NCI-H1436 treated with DMSO at 0.1 percent for 48 hours (cell line): ENCODE measurements around the gene SLC41A1.
"Not testable (repeated sequence)": the region's sequence is repeated elsewhere in the genome, so short reads cannot be mapped to it uniquely, and the experiment has no call there.

ENCODE experiments used
- DNase-seq: peaks from one replicate; lab custom pipeline; 2025; lab: John Stamatoyannopoulos, UW

Gene SLC41A1

DNA sequence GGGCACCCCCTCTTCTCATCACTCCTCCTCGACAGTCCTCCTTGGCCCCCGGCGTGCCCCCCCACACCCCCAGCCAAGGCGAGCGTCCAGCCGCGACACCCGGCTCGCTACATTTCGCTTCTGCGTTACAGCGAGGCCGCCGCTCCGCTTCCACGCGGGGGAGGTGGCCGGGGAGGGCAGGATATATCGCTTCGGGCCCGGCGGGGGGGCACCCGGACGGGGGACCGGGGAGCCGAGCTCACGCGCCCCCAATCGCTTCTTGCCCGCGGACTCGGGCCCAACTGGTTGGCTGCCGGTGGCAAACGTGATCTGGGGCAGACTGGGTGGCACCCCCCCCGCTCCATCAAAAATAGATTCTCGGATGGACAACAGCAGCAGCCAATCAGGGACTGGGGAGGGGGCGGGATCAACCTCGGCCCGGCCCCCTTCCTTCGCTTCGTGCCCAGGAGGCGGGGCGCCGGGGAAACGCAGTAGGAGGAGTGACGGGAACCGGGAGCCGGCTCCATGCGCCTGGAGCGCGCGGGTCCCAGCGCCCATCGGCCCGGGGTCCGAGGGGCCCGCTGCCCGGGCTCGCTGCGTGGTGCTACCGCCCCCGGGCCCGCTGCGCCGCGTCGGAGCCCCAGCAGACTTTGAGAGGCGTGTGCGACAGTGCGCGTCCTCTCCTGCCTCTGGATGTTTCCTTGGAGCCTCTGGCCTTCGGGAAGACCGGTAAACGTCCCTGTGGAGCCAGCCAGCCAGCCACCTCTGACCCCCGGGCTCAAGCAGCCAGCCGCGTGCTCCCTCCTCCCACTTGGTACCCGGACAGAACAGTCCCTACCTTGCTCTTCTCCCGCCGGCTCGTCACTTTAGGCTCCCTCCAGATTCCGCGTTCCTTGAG, at the start of gene SLC41A1:
Gene SLC41A1 (minus strand): TSS at position 321 of the 877 bp plus-strand sequence. CDS start 2,757 bp downstream, outside the sequence.
- DNase-seq = peak; percentile 85

DNA sequence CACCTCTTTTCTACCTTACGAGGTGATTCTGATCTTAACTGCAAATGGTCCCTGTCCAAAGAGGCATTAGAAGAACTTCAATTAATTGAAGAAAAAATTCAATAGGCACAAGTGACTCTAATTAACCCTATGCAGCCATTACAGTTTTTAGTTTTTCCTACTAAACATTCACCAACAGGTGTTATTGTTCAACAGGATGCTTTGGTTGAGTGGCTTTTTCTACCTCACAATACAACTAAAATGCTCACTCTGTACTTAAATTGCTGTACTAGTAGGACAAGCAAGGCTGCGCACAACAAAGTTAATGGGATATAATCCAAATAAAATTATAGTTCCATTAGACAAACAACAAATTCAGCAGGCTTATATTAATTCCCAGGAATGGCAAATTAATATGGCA, 48.5 kb upstream of the SLC41A1 start:
- no peak for DNase-seq

DNA sequence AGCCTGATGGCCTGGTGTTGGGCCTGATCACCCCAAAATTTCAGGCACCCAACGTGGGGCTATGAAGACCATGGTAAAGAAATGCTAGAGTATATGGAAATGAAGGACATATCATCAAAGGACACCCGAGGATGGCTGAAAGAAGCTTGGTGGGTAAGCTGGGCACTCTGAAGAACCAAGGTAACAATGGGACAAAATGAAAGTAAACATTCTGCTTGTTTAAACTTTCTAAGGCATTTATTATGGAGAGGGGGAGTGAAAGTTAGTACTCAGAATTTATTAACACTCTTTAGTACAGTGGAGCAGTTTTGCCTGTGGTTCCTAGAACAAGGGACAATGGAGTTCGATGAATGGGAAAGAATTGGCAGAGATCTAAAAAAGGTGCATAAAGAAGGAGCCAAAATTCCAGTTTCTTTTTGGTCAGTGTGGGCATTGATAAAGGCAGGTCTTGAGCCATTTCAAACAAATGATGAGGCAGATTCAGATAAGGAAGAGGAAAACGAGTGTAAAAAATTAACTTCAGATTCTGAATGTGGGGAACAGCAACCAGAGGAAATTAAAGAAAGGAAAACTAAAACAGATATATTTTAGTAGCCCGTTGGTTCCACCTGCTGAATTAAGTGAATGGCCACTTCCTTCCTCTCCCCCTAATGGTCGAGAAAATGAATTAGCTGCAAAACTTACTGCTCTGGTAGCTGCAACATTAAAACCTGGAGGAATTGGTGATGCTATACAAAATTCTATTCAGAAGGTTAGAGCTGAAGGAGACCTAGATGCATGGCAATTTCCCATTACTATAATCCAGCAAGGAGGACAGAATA, 45.4 kb upstream of the SLC41A1 start:
- no peak for DNase-seq

DNA sequence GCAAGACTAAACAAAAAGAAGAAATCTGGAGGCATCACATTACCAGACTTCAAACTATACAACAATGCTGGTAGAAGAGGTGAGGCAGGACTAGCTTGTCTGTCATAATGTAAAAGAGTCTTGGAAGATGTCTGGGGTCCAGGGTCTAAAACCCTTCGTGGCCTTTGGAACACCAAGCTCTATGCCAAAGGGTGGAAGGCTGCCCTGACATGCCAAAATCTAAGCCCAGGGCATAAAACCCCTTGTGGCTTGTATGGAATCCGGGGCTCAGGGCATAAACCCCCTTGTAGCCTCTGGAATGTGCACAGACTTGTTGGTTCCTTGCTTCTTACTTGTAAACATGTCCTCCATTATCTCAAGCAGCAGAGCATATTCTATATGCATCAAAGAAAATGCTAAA, 44.5 kb upstream of the SLC41A1 start:
- DNase-seq = not testable (repeated sequence)

DNA sequence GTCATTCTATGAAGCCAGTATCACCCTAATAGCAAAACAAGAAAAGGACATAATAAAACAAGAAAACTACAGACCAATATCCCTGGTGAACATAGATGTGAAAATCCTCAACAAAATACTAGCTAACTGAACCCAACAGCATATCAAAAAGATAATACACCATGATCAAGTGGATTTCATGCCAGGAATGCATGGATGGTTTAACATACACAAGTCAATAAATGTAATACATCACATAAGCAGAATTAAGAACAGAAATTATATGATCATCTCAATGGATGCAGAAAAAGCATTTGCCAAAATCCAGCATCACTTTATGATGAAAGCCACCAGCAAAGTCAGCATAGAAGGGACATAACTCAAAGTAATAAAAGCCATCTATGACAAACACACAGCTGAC, 43.4 kb upstream of the SLC41A1 start:
- no peak for DNase-seq

DNA sequence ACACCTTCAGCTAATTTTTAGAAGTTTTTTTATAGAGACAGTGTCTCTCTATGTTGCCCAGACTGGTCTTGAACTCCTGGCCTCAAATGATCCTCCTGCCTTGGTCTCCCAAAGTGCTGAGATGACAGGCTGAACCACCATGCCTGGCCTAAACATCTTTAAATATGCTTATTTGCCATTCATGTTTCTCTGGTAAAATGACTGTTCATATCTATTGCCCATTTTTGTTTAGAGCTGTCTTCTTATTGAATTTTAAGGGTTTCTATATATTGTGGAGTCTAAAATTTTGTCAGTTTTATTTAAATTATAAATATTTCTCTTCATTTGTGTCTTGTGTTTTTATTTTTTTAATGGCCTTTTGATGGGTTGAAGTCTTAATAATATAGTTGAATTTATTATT, 40.0 kb upstream of the SLC41A1 start:
- no peak for DNase-seq

DNA sequence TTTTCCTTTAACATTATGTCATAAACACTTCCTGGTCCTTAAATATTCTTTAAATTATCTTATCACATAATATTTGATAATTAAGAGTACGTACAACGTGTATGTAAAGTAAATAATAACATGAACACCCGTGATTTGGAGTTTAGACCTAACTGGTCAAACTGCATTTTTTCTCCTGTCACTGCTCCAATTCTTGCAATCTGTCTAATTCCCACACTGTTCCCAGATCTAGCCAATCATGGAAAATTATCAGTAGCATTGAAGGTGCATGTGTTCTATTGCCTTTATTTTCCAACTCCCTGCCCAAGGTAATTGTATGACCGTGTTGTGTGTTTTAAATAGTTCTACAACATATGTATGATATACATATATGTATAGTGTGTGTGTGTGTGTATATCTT, 39.0 kb upstream of the SLC41A1 start:
- no peak for DNase-seq

DNA sequence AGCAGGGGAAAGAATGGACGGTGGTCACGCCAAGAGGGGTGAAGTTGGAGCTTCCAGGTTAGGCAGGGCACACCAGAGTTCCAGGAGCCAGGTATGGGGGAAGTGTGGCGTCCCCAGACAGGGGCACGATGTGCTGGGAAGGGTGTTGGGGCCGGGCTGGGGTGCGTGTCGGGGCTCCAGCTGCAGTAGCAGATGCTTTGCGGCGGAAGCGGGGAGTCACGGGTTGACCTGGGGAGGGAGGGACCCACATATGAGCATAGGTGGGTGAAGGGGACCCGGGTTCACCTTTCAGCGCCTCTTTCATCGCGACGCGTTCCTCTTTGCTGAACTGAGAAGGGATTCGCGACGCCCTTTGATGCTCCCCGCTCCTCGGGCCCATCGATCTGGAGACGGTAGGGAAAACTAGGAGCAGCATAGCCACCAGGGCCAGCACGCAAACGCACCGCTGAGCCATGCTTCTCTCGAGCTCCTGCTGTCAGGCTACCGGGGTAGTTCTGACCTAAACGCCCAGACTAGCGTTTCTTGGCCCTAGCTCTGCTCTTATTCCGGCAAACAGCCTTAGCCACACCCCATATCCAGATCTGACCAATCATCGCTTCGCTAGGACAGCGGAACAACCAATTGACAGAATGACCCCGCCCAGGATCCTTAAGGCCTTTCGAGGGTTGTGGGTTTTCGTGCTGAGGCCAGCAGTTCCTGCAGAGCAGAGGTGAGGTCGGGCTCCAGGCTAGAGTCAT, 36.8 kb upstream of the SLC41A1 start, which contains the start of gene PM20D1:
Gene PM20D1 (minus strand): TSS at position 514 of the 737 bp plus-strand sequence. CDS start 60 bp downstream, at position 454.
- no peak for DNase-seq

DNA sequence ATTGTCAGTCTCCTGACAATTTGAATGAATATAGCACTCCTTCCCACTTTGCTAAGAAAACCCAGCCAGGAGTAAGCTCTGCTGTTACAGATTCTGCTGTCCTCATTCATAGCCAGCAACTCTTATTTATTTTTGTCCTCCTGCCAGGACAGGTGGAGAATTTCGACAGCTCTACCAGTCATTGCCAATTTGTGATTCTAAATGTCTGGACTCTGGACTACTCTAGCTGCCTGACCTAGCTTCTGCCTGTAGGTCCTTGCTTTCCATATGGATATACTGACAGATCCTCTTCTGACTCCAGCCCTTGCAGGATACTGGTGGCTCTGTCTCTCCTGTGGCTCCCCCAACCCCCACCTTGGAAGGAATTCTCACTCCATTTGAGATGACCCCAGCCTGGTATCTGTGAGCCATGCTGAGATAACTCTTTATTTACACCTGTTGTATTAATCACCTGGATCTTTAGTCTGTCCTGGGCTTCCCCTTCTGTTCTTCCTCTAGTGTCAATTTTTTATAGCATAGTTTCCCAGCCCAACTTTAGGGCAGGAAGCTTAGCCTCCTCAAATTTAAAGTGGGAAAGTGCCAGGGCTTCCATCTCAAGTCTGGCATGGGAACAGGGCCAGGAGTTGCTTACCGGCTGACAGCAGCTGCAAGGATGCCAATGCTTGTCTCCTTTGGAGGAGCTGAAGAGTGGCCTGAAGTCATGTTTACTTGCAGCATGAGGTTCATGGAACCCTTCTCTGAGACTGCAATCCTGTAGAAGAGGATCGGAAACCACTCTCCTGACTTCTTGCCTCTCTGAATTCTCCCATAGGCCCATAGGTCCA, 30.2 kb upstream of the SLC41A1 start:
- no peak for DNase-seq

DNA sequence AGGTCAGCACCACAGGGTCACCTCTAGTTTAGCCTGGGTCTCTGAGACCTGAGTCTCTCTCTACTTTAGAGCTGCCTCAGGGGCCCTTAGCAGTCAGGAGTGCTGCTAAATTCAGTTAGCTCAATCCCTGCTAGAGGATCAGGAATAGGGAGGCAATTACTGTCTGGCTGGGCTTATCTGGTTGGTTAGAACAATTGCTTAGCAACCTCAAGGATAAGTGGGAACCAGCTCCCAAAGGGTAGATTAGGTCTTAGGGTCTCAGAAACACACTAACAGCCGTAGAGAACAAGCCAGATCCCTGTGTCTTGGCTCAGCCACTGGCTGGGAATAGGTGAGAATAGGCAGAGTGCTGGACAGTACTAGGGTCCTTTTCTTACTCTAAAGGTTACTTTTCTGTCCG, 29.2 kb upstream of the SLC41A1 start:
- DNase-seq = no peak

DNA sequence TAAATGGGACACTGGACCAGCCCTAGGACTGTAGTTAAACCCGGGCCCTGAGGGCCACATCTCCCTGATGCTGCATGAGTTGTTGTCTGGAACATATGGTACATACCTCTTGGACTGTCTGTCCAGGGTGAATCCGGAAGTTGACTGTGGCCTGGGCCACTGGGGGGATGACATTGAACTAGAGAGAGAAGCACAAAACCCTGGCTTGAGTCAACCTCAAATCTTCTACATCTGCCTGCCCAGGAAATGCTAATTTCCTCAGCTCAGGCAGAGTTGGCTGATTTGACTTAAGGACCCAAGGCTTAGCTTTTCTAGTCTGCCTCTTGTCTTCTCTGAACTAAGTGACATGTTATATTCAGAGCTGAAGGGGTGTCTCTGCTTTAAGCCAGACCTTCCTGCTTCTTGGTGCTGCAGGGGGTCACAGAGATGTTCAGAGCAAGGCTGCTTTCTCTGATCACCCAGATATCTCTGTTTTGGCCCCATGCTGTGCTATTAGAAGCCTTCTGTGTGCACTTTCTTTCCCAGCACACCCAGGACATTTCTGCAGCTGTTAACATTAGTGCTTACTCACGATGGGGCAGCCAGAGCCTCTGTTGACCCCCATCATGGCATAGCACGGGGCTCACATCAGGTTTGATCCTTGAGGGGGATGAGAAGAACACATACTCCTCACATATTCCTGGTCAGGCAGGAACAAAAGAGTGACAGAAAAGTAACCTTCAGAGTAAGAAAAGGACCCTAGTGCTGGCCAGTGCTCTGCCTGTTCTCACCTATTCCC, 27.3 kb upstream of the SLC41A1 start:
- no peak for DNase-seq

DNA sequence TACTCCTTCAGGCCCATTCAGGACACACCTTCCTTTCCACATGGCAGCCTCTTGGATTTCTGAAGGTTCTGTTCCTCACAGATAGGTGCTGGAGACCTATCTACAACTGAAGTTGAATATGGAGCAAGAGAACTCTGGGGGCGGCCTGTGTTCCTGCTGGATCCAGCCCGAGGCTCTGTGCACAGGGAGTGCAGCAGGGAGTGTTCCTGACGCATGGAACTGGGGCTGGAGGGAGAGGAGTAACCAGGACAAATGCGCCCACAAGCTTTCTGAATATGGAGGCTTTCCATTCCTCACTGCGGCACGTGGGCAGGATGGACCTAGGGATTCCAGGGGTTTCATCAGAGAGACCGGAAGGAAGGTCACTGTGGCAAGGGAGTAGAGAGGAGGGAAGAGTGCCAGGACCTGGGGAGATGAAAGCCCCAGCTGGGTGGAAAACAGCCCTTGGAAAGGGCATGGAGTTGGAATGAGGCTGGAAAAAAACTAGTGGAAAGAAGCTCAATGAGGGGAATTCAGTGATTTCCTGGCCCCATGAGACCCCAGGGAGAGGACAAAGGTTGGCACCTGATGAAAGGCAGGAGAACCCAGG, 24.5 kb upstream of the SLC41A1 start:
- no peak for DNase-seq

DNA sequence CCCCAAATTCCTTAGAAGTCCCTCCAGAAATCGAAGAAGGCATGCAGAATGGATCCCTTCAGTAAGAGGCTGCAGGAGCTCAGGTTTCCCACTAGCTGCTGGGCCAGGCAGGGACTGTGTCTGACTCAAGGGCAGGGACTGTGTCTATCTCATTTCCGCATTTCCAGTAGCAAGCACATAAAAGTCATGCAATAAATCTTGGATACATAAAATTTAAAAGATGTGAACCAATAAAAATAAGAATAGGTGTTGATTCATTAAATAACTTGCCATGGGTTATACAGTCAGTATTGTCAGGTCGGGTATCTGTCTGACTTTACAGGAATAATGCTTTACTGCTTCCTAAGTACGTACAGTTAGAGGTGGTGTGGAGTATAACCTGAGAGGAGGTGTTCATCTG, 21.8 kb upstream of the SLC41A1 start:
- no peak for DNase-seq

DNA sequence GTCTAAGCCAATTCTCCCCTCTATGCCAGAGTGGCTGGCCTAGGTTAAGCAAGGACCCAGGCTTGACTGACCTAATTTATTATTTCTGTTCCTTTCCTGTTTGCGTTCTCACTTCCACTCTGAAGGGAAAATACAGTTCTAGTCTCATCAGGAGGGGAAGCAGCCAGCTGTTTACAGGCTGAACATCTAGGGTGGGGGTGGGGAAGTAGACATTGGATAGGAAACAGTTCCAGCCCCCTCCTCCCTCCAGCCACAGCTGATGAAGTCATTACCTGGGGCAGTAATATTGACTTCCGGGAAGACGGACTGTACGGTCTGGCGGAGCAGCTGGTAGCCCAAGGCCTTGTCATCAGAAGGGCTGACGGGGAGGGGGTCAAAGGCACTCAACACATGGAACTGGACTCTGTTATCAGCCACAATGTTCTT, 19.3 kb upstream of the SLC41A1 start:
- DNase-seq = no peak

DNA sequence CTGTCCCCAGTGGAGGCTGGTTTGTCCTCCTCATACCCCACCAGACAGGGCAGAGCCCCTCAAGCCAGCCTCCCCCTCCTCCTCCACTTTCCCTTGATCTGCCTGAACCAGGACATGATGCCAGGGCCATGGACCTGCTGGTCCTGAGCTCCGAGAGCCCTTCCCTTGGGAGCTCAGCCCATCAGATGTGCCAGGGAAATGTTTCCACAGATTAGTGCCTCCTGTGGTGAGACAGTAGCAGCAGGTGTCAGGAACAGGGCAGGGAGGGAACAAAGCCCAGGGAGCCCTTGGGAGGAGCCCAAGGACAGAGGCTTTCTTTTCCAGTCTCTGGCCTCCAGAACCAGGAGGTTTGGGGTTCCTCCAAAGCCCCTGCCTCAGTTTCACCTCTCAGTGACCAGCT, 14.6 kb upstream of the SLC41A1 start:
- no peak for DNase-seq

DNA sequence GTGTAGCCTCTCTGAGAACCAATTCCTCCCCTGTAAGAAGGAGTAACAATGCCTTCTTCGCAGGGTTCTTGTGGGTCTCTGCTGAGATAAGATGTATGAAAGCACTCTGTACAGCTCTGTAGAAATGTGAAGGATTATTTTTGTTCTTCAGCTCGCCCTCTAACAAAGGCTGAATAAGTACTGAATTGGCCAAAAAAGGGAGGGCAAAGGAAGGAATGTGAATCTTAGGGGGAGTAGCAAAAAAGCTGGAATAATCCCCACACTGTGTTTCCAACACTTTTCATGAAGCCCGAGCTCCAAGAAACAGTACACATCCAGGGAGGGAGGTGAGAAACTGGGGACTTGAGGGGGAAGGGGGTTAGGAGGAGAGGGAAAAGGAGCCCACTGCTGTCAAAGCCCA, 14.0 kb upstream of the SLC41A1 start:
- DNase-seq = no peak

DNA sequence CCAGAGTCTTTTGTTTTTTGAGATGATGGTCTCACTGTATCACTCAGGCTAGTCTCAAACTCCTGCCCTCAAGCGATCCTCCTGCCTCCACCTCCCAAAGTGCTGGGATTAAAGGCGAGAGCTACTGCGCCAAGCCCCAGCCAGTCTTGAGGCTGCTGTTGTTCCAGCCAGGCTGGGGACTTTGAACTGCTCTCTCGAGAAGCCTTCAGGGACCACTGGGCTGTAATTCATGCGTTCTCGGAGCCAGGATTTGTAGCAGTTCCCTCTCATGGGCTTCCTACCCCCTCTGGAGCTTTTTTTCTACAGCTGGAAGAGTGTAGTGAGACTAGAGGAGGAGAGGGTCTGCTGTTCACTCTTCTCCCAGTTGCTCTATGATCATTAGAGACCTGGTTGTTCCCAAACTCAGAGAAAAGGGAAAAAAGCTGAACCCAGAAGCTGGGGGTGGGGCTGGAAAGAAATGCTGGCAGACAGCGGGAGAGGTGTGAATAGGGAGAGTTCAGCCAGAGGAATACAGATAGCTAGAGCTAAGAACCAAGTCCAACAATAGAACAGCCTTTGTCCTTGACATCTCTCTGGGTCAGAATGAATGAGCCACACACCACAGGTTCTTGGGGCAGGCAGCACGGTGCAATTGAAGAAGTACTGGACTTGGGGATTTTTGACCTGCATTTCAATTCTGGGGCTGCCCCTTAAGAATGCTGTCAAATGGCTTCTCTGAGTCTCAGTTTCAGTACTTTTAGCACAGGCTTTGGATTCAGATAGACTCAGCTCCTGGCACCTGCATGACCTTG, 13.2 kb upstream of the SLC41A1 start:
- DNase-seq = no peak

DNA sequence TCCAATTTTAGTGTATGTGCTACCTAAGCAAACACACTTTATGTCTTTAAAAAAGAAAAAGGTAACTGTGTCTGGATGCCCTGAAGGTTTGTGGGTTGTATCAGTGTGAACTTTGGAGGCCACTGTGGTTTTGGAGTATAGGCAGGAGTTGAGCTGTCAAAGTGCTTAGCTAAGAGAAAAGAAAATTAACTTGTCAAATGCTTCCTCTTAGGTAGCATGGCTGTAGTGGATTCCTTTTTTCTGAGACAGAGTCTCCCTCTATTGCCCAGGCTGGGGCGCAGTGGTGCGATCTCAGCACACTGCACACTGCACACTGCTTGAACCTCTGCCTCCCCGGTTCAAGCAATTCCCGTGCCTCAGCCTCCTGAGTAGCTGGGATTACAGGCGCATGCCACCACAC, 11.2 kb upstream of the SLC41A1 start:
- DNase-seq = no peak

DNA sequence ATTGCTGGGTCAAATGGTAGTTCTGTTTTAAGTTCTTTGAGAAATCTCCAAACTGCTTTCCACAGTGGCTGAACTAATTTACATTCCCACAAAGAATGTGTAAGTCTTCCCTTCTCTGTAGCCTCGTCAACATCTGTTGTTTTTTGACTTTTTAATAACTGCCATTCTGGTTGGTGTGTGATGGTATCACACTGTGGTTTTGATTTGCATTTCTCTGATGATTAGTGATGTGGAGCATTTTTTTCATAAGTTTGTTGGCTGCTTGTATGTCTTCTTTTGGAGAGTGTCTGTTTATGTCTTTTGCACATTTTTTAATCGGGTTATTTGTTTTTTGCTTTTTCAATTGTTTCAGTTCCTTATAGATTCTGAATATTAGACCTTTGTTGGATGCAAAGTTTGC, 10.3 kb upstream of the SLC41A1 start:
- not testable (repeated sequence) for DNase-seq
